PC-3 (cell line): Measurements from ENCODE around the gene EID2. TPM values are rescaled to one million over a fixed set of nuclear protein-coding genes. Genes with fewer than 3 reads are reported as not detected.
A peak's percentile ranks its signal among the peaks of the same experiment; 100 is the strongest.

Experiments
- ATAC-seq: fragments of 200-7000 bp; cut with Tn5 transposase; 2 replicates; pipeline ENCODE4 v1.9.1; 2020; ENCODE audit warnings: mild to moderate bottlenecking, moderate library complexity
- BruUV-seq: library from RNA; stranded (reverse); fragments of 400-500 nt; replicated peaks from 2 replicates; lab custom pipeline; 2021; lab: Mats Ljungman, UMichigan
- CTCF ChIA-PET: fragments of 300-600 bp; sonication (Branson Sonifier 250); formaldehyde crosslinking; loops from one replicate; lab custom pipeline; 2022; ENCODE audit warnings: antibody characterized with exemption; lab: Charles Lee
- POLR2A ChIA-PET: fragments of 300-600 bp; sonication (Branson Sonifier 250); formaldehyde crosslinking; loops from one replicate; lab custom pipeline; 2022; ENCODE audit warnings: antibody characterized with exemption; ENCODE audit not compliant: unreplicated experiment; lab: Charles Lee
- DNase-seq: peaks from one replicate; pipeline ENCODE4 v3.0.0-alpha.2; 2015
- H2AFZ ChIP-seq: fragments of 300-600 bp; sonication (generic); 2 replicates; pipeline ENCODE4 v1.6.0; 2016; ENCODE audit warnings: antibody characterized with exemption, low read length
- H3F3A ChIP-seq: fragments of 300-600 bp; sonication (generic); one replicate; pipeline ENCODE4 v1.6.0; 2017; ENCODE audit warnings: antibody characterized with exemption, low read length, control low read depth, mild to moderate bottlenecking; ENCODE audit not compliant: unreplicated experiment
- H3K27ac ChIP-seq: fragments of 300-600 bp; sonication (generic); 2 replicates; pipeline ENCODE4 v1.5.1; 2016; ENCODE audit warnings: mild to moderate bottlenecking, low read length
- H3K27me3 ChIP-seq: fragments of 300-600 bp; sonication (generic); 2 replicates; pipeline ENCODE4 v1.6.1; 2016; ENCODE audit warnings: low read length, mixed read lengths
- H3K36me3 ChIP-seq: fragments of 300-600 bp; sonication (generic); 2 replicates; pipeline ENCODE4 v1.6.1; 2016; ENCODE audit warnings: low read depth, mixed run types, low read length, mixed read lengths
- H3K4me1 ChIP-seq: fragments of 300-600 bp; sonication (generic); 2 replicates; pipeline ENCODE4 v1.5.1; 2016; ENCODE audit warnings: low read length; ENCODE audit not compliant: insufficient read depth
- H3K4me2 ChIP-seq: fragments of 300-600 bp; sonication (generic); 2 replicates; pipeline ENCODE4 v1.6.0; 2016; ENCODE audit warnings: low read length
- H3K4me3 ChIP-seq: fragments of 300-600 bp; sonication (generic); 2 replicates; pipeline ENCODE4 v1.5.1; 2016; ENCODE audit warnings: mild to moderate bottlenecking, low read length, mixed read lengths
- H3K79me2 ChIP-seq: fragments of 300-600 bp; sonication (generic); 2 replicates; pipeline ENCODE4 v1.6.1; 2017; ENCODE audit warnings: low read length, mixed read lengths
- H3K9ac ChIP-seq: fragments of 300-600 bp; sonication (generic); 2 replicates; pipeline ENCODE4 v1.6.0; 2016; ENCODE audit warnings: mild to moderate bottlenecking, low read length
- H3K9me2 ChIP-seq: fragments of 300-600 bp; sonication (generic); replicated peaks from 2 replicates; pipeline ENCODE4 v1.6.1; 2016; ENCODE audit warnings: mixed run types, low read length, mixed read lengths
- H3K9me3 ChIP-seq: fragments of 300-600 bp; sonication (generic); 2 replicates; pipeline ENCODE4 v1.6.1; 2016; ENCODE audit warnings: low read length, mixed read lengths
- H4K20me1 ChIP-seq: fragments of 300-600 bp; sonication (generic); 2 replicates; pipeline ENCODE4 v1.6.1; 2016; ENCODE audit warnings: low read length, mixed read lengths
- CTCF ChIP-seq: fragments of 300-600 bp; sonication (generic); conservative IDR thresholded peaks from 2 replicates; pipeline ENCODE4 v1.5.1; 2017; ENCODE audit warnings: antibody characterized with exemption, low read depth, mild to moderate bottlenecking, low read length
- EZH2 ChIP-seq: fragments of 300-600 bp; sonication (generic); IDR thresholded peaks from one replicate; pipeline ENCODE4 v1.6.1; 2017; ENCODE audit warnings: antibody characterized with exemption, mild to moderate bottlenecking, low read length; ENCODE audit not compliant: unreplicated experiment
- EZH2phosphoT487 ChIP-seq: fragments of 300-600 bp; sonication (generic); IDR thresholded peaks from 2 replicates; pipeline ENCODE4 v1.6.1; 2018; ENCODE audit warnings: mild to moderate bottlenecking, antibody characterized with exemption, low read length, borderline replicate concordance
- intact Hi-C: fragments of 100-400 bp; cut with micrococcal nuclease; formaldehyde crosslinking; loops from 2 replicates; pipeline ENCODE4 v1.9.0; 2023
- total RNA-seq: library from RNA; depleted of rRNA; stranded (reverse); fragments of >200 nt; gene quantifications from 2 replicates; pipeline ENCODE4 v1.2.3, GENCODE V29; 2014

EID2 gene
- total RNA-seq, 1 experiment from 2014 or later, result 11.3 TPM

- ATAC-seq (no peak), DNase-seq (no peak)
- intact Hi-C loops, result loop anchor here (5.0 kb wide), 1 partner anchor 32 kb away; the partner anchor contains the start of gene EID2B
- H3K36me3 ChIP-seq, result no peaks in the 10 kb centered on the region
- H3K4me2 ChIP-seq, result no peak overlapping the region
- H3K9me2 ChIP-seq, result no peaks in the 10 kb centered on the region
- H3K27ac ChIP-seq, result no peak overlapping the region
- no peak overlapping the region for H3K9ac ChIP-seq
- no peaks in the 10 kb centered on the region for H3K27me3 ChIP-seq
- ChIA-PET POLR2A (no interaction called here), CTCF (no interaction called here)
- no peak overlapping the region for H2AFZ ChIP-seq
- BruUV-seq, result no TSS peak
- no peak for TF ChIP-seq CTCF
- TF ChIP-seq EZH2phosphoT487, result no peak
- no peak for TF ChIP-seq EZH2
- H4K20me1 ChIP-seq, result no peaks in the 10 kb centered on the region
- no peak overlapping the region for H3K4me3 ChIP-seq
- no peaks in the 10 kb centered on the region for H3F3A ChIP-seq
- H3K9me3 ChIP-seq, result no peaks in the 10 kb centered on the region
- H3K79me2 ChIP-seq, result no peaks in the 10 kb centered on the region
- peaks cover 7% of the 10 kb centered on the region for H3K4me1 ChIP-seq
Measured at GRCh38 chr19:39499932-39500331, 40.0 kb downstream of the EID2 start.

- no peaks in the 10 kb centered on the region for H3F3A ChIP-seq
- no peaks in the 10 kb centered on the region for H4K20me1 ChIP-seq
- no peaks in the 10 kb centered on the region for H3K9me2 ChIP-seq
- BruUV-seq, result no TSS peak
- intact Hi-C loops, result loop anchor here (5.0 kb wide), 1 partner anchor 33 kb away; the partner anchor contains the start of gene EID2B
- no peak within 1 kb of the TSS for H3K9ac ChIP-seq
- no peaks in the 10 kb centered on the region for H3K9me3 ChIP-seq
- no peaks in the 10 kb centered on the region for H3K79me2 ChIP-seq
- peak within 1 kb of the TSS; percentile 95 for H3K4me2 ChIP-seq
- DNase-seq, result no peak
- H3K4me3 ChIP-seq, result peak within 1 kb of the TSS; percentile 63
- H2AFZ ChIP-seq, result peak within 1 kb of the TSS; percentile 98
- H3K4me1 ChIP-seq, result peaks cover 7% of the 10 kb centered on the region
- no peak within 1 kb of the TSS for H3K27ac ChIP-seq
- H3K36me3 ChIP-seq, result no peaks in the 10 kb centered on the region
- TF ChIP-seq EZH2 (no peak), CTCF (no peak), EZH2phosphoT487 (no peak)
- H3K27me3 ChIP-seq, result no peaks in the 10 kb centered on the region
- ChIA-PET POLR2A (no interaction called here), CTCF (interaction anchor here (0.5 to 0.7 kb wide), 3 partner anchors 13 to 41 kb away, joined by 3 to 5 read pairs (median 4); partner anchors contain the start of gene EID2)
- no peak for ATAC-seq
Measured at GRCh38 chr19:39498798-39499642, 40.9 kb downstream of the EID2 start, which contains the start of gene DLL3. TSS of gene DLL3 (plus strand) at chr19:39498947. CDS start at chr19:39498975, 28 bp downstream.
